ENCODE results near the gene TLR6.

DNA sequence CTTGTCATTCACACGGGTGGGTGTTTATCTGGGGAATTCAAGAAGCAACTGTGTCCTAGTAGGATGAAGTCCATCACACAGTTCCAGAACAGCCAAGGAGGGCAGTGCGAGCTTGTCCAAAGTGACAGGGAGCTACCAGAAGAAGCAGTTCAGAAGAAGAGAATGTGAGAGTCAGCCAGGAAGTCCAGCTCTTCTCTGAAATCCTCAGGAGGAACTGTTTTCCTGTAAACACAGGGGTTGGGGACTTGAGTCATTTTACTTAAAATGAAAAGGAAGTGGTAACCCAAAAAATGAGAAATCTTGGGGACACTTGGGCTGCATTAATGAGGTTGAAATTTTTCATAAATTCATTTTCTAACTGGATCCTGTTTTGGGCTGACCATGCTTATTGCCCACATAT lies 65.6 kb downstream of the TLR6 start:
- TF ChIP-seq, protein P1, sequence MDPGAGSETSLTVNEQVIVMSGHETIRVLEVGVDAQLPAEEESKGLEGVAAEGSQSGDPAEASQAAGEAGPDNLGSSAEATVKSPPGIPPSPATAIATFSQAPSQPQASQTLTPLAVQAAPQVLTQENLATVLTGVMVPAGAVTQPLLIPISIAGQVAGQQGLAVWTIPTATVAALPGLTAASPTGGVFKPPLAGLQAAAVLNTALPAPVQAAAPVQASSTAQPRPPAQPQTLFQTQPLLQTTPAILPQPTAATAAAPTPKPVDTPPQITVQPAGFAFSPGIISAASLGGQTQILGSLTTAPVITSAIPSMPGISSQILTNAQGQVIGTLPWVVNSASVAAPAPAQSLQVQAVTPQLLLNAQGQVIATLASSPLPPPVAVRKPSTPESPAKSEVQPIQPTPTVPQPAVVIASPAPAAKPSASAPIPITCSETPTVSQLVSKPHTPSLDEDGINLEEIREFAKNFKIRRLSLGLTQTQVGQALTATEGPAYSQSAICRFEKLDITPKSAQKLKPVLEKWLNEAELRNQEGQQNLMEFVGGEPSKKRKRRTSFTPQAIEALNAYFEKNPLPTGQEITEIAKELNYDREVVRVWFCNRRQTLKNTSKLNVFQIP (CRISPR knock-in tag; IDR thresholded peaks at IDR 0.05; ENCODE audit: borderline replicate concordance, low read depth): no peak
- TF ChIP-seq, protein P2, sequence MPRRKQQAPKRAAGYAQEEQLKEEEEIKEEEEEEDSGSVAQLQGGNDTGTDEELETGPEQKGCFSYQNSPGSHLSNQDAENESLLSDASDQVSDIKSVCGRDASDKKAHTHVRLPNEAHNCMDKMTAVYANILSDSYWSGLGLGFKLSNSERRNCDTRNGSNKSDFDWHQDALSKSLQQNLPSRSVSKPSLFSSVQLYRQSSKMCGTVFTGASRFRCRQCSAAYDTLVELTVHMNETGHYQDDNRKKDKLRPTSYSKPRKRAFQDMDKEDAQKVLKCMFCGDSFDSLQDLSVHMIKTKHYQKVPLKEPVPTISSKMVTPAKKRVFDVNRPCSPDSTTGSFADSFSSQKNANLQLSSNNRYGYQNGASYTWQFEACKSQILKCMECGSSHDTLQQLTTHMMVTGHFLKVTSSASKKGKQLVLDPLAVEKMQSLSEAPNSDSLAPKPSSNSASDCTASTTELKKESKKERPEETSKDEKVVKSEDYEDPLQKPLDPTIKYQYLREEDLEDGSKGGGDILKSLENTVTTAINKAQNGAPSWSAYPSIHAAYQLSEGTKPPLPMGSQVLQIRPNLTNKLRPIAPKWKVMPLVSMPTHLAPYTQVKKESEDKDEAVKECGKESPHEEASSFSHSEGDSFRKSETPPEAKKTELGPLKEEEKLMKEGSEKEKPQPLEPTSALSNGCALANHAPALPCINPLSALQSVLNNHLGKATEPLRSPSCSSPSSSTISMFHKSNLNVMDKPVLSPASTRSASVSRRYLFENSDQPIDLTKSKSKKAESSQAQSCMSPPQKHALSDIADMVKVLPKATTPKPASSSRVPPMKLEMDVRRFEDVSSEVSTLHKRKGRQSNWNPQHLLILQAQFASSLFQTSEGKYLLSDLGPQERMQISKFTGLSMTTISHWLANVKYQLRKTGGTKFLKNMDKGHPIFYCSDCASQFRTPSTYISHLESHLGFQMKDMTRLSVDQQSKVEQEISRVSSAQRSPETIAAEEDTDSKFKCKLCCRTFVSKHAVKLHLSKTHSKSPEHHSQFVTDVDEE (CRISPR knock-in tag; IDR thresholded peaks at IDR 0.05): no peak
- TF ChIP-seq ZFP3 (CRISPR knock-in tag; IDR thresholded peaks at IDR 0.05) (no peak), ZNF8 (CRISPR knock-in tag; IDR thresholded peaks at IDR 0.05) (no peak), ZFP30 (CRISPR knock-in tag; IDR thresholded peaks at IDR 0.05) (no peak)

All from SK-N-SH treated with all-trans-retinoic acid at 6 μM for 48 hours (cell line).